Measurements from ENCODE around the gene SCLT1.

SCLT1 gene

GRCh38 chr4:128913228-128913627, 180.1 kb downstream of the SCLT1 start:
- H3K79me2 ChIP-seq (ENCODE audit: control insufficient read depth, insufficient read depth, low read length, poor library complexity), result no peaks in the 10 kb centered on the region
- H2BK12ac ChIP-seq (ENCODE audit: low read length), result no peak overlapping the region
- no peak overlapping the region for H3K18ac ChIP-seq (ENCODE audit: low read length)
- no peaks in the 10 kb centered on the region for H3K36me3 ChIP-seq (ENCODE audit: control insufficient read depth in 1 of 2, insufficient read depth in 2 of 2, low read length in 2 of 2)
- H3K79me1 ChIP-seq (ENCODE audit: low read length), result no peaks in the 10 kb centered on the region
- H3K9me3 ChIP-seq (ENCODE audit: insufficient read depth, low read depth, low read length), result no peaks in the 10 kb centered on the region
- H3K27me3 ChIP-seq (ENCODE audit: insufficient read depth, low read length), result no peaks in the 10 kb centered on the region
- no CpG with 5 or more reads among the region's 1 CpG for WGBS (ENCODE audit: extremely low coverage, insufficient coverage, insufficient read length)
- no peak overlapping the region for H3K9ac ChIP-seq (ENCODE audit: low read length)
- H3K27ac ChIP-seq (ENCODE audit: low read depth, low read length), result no peak overlapping the region
- H3K4ac ChIP-seq (ENCODE audit: low read depth, low read length), result no peak overlapping the region
- H2AFZ ChIP-seq (ENCODE audit: insufficient read depth, low read length, poor library complexity), result no peak overlapping the region
- H3K23ac ChIP-seq (ENCODE audit: low read length), result no peak overlapping the region
- no peak overlapping the region for H2BK120ac ChIP-seq (ENCODE audit: insufficient read depth, low read length, poor library complexity)
- no peak overlapping the region for H4K91ac ChIP-seq (ENCODE audit: low read depth, low read length)
- H4K12ac ChIP-seq (ENCODE audit: low read depth, low read length), result no peak overlapping the region
- DNase-seq, result no peak
- H3K4me1 ChIP-seq (ENCODE audit: control insufficient read depth in 1 of 2, insufficient read depth in 2 of 2, low read length in 2 of 2), result no peaks in the 10 kb centered on the region
- no peak overlapping the region for H3K4me3 ChIP-seq (ENCODE audit: low read depth, low read length)
- no peak overlapping the region for H4K8ac ChIP-seq (ENCODE audit: low read depth, low read length)
- no peak overlapping the region for H2AK5ac ChIP-seq (ENCODE audit: low read length)
- H3K14ac ChIP-seq (ENCODE audit: low read length), result no peak overlapping the region
- no peak overlapping the region for H2BK5ac ChIP-seq (ENCODE audit: low read depth, low read length, poor library complexity)
- no peak overlapping the region for H3K4me2 ChIP-seq (ENCODE audit: low read length)

GRCh38 chr4:128908735-128909134, 184.6 kb downstream of the SCLT1 start:
- no peaks in the 10 kb centered on the region for H3K9me3 ChIP-seq (ENCODE audit: insufficient read depth, low read depth, low read length)
- H3K27ac ChIP-seq (ENCODE audit: low read depth, low read length), result no peak overlapping the region
- no peaks in the 10 kb centered on the region for H3K79me1 ChIP-seq (ENCODE audit: low read length)
- H3K4ac ChIP-seq (ENCODE audit: low read depth, low read length), result no peak overlapping the region
- no peak overlapping the region for H2AK5ac ChIP-seq (ENCODE audit: low read length)
- H2BK12ac ChIP-seq (ENCODE audit: low read length), result no peak overlapping the region
- peak in 1 of 2 donors; percentile 57 for DNase-seq
- no peaks in the 10 kb centered on the region for H3K4me1 ChIP-seq (ENCODE audit: control insufficient read depth in 1 of 2, insufficient read depth in 2 of 2, low read length in 2 of 2)
- no peak overlapping the region for H2BK5ac ChIP-seq (ENCODE audit: low read depth, low read length, poor library complexity)
- no peaks in the 10 kb centered on the region for H3K79me2 ChIP-seq (ENCODE audit: control insufficient read depth, insufficient read depth, low read length, poor library complexity)
- H4K91ac ChIP-seq (ENCODE audit: low read depth, low read length), result no peak overlapping the region
- no peak overlapping the region for H3K18ac ChIP-seq (ENCODE audit: low read length)
- no peak overlapping the region for H2BK120ac ChIP-seq (ENCODE audit: insufficient read depth, low read length, poor library complexity)
- no peaks in the 10 kb centered on the region for H3K36me3 ChIP-seq (ENCODE audit: control insufficient read depth in 1 of 2, insufficient read depth in 2 of 2, low read length in 2 of 2)
- H3K27me3 ChIP-seq (ENCODE audit: insufficient read depth, low read length), result no peaks in the 10 kb centered on the region
- H3K23ac ChIP-seq (ENCODE audit: low read length), result no peak overlapping the region
- no peak overlapping the region for H2AFZ ChIP-seq (ENCODE audit: insufficient read depth, low read length, poor library complexity)
- H3K4me2 ChIP-seq (ENCODE audit: low read length), result no peak overlapping the region
- H4K12ac ChIP-seq (ENCODE audit: low read depth, low read length), result no peak overlapping the region
- no peak overlapping the region for H4K8ac ChIP-seq (ENCODE audit: low read depth, low read length)
- H3K9ac ChIP-seq (ENCODE audit: low read length), result no peak overlapping the region
- H3K4me3 ChIP-seq (ENCODE audit: low read depth, low read length), result no peak overlapping the region
- no CpG with 5 or more reads among the region's 5 CpGs for WGBS (ENCODE audit: extremely low coverage, insufficient coverage, insufficient read length)
- H3K14ac ChIP-seq (ENCODE audit: low read length), result no peak overlapping the region

GRCh38 chr4:128907981-128908380, 185.4 kb downstream of the SCLT1 start:
- no CpG with 5 or more reads among the region's 2 CpGs for WGBS (ENCODE audit: extremely low coverage, insufficient coverage, insufficient read length)
- Histone ChIP-seq H3K4me2 (ENCODE audit: low read length) (no peak overlapping the region), H4K12ac (ENCODE audit: low read depth, low read length) (no peak overlapping the region), H3K4me1 (ENCODE audit: control insufficient read depth in 1 of 2, insufficient read depth in 2 of 2, low read length in 2 of 2) (no peaks in the 10 kb centered on the region), H3K9me3 (ENCODE audit: insufficient read depth, low read depth, low read length) (no peaks in the 10 kb centered on the region), H2AK5ac (ENCODE audit: low read length) (no peak overlapping the region), H3K23ac (ENCODE audit: low read length) (no peak overlapping the region), H4K91ac (ENCODE audit: low read depth, low read length) (no peak overlapping the region), H2BK12ac (ENCODE audit: low read length) (no peak overlapping the region), H2AFZ (ENCODE audit: insufficient read depth, low read length, poor library complexity) (no peak overlapping the region), H3K4ac (ENCODE audit: low read depth, low read length) (no peak overlapping the region), H3K79me2 (ENCODE audit: control insufficient read depth, insufficient read depth, low read length, poor library complexity) (no peaks in the 10 kb centered on the region), H2BK120ac (ENCODE audit: insufficient read depth, low read length, poor library complexity) (no peak overlapping the region), H3K18ac (ENCODE audit: low read length) (no peak overlapping the region), H3K9ac (ENCODE audit: low read length) (no peak overlapping the region), H3K14ac (ENCODE audit: low read length) (no peak overlapping the region), H3K4me3 (ENCODE audit: low read depth, low read length) (no peak overlapping the region), H2BK5ac (ENCODE audit: low read depth, low read length, poor library complexity) (no peak overlapping the region), H3K36me3 (ENCODE audit: control insufficient read depth in 1 of 2, insufficient read depth in 2 of 2, low read length in 2 of 2) (no peaks in the 10 kb centered on the region), H3K79me1 (ENCODE audit: low read length) (no peaks in the 10 kb centered on the region), H3K27ac (ENCODE audit: low read depth, low read length) (no peak overlapping the region), H4K8ac (ENCODE audit: low read depth, low read length) (no peak overlapping the region), H3K27me3 (ENCODE audit: insufficient read depth, low read length) (no peaks in the 10 kb centered on the region)
- peak in 1 of 2 donors; percentile 62 for DNase-seq

- H4K91ac ChIP-seq (ENCODE audit: low read depth, low read length), result no peak overlapping the region
Observed at GRCh38 chr4:128906581-128906980, 186.8 kb downstream of the SCLT1 start.

More at GRCh38 chr4:128906581-128906980, 186.8 kb downstream of the SCLT1 start:
- Histone ChIP-seq H3K79me2 (ENCODE audit: control insufficient read depth, insufficient read depth, low read length, poor library complexity) (no peaks in the 10 kb centered on the region), H2AFZ (ENCODE audit: insufficient read depth, low read length, poor library complexity) (no peak overlapping the region), H3K4ac (ENCODE audit: low read depth, low read length) (no peak overlapping the region), H4K8ac (ENCODE audit: low read depth, low read length) (no peak overlapping the region), H3K27ac (ENCODE audit: low read depth, low read length) (no peak overlapping the region), H3K4me3 (ENCODE audit: low read depth, low read length) (no peak overlapping the region), H3K27me3 (ENCODE audit: insufficient read depth, low read length) (no peaks in the 10 kb centered on the region), H2BK5ac (ENCODE audit: low read depth, low read length, poor library complexity) (no peak overlapping the region), H3K18ac (ENCODE audit: low read length) (no peak overlapping the region), H3K36me3 (ENCODE audit: control insufficient read depth in 1 of 2, insufficient read depth in 2 of 2, low read length in 2 of 2) (no peaks in the 10 kb centered on the region), H3K4me1 (ENCODE audit: control insufficient read depth in 1 of 2, insufficient read depth in 2 of 2, low read length in 2 of 2) (no peaks in the 10 kb centered on the region), H3K23ac (ENCODE audit: low read length) (no peak overlapping the region), H3K9me3 (ENCODE audit: insufficient read depth, low read depth, low read length) (no peaks in the 10 kb centered on the region), H2AK5ac (ENCODE audit: low read length) (no peak overlapping the region), H4K12ac (ENCODE audit: low read depth, low read length) (no peak overlapping the region), H3K79me1 (ENCODE audit: low read length) (no peaks in the 10 kb centered on the region), H2BK120ac (ENCODE audit: insufficient read depth, low read length, poor library complexity) (no peak overlapping the region), H2BK12ac (ENCODE audit: low read length) (no peak overlapping the region), H3K9ac (ENCODE audit: low read length) (no peak overlapping the region), H3K14ac (ENCODE audit: low read length) (no peak overlapping the region), H3K4me2 (ENCODE audit: low read length) (no peak overlapping the region)
- no peak for DNase-seq
- WGBS (ENCODE audit: extremely low coverage, insufficient coverage, insufficient read length), result no CpG with 5 or more reads among the region's 1 CpG

Measured in trophoblast cell (in vitro differentiated cells and primary cell).